Kidney (tissue), 14 donors: ENCODE results near the gene WDR31. TPM values are rescaled to one million over a fixed set of nuclear protein-coding genes. Genes with fewer than 3 reads are reported as not detected.

Experiments
- DNase-seq, 5 donors: peaks; one replicate each; pipeline ENCODE4 v3.0.0-alpha.2; 2013 to 2020
- FAIRE-seq: peaks from 2 replicates; lab custom pipeline; 2012; peaks lifted over from hg19 to GRCh38; lab: Jason Lieb, UNC
- H3K27ac ChIP-seq, 2 donors: one replicate each; pipeline ENCODE4 v1.7.0; 2013; ENCODE audit warnings: low read depth in 2 of 2, low read length in 2 of 2, inconsistent platforms in 1 of 2
- H3K27me3 ChIP-seq: one replicate; pipeline ENCODE4 v1.7.1; 2013; ENCODE audit warnings: low read length, inconsistent platforms; ENCODE audit not compliant: control insufficient read depth, insufficient read depth
- H3K36me3 ChIP-seq, 3 donors: one replicate each; pipeline versions ENCODE4 v1.7.0 to v1.7.1; 2013; ENCODE audit warnings: low read length in 3 of 3, control low read depth in 1 of 3, inconsistent platforms in 1 of 3; ENCODE audit not compliant: insufficient read depth in 3 of 3, control insufficient read depth in 2 of 3
- H3K4me1 ChIP-seq, 3 donors: one replicate each; pipeline versions ENCODE4 v1.7.0 to v1.7.1; 2013; ENCODE audit warnings: low read length in 3 of 3, inconsistent platforms in 1 of 3, low read depth in 1 of 3; ENCODE audit not compliant: control insufficient read depth in 2 of 3, insufficient read depth in 2 of 3
- H3K4me3 ChIP-seq, 3 donors: one replicate each; pipeline versions ENCODE4 v1.7.0 to v1.8.1; 2013; ENCODE audit warnings: low read length in 3 of 3, control low read depth in 1 of 3, inconsistent platforms in 1 of 3
- H3K9ac ChIP-seq, 3 donors: one replicate each; pipeline versions ENCODE4 v1.7.0 to v1.7.1; 2013; ENCODE audit warnings: low read length in 3 of 3, control low read depth in 1 of 3, inconsistent platforms in 1 of 3
- H3K9me3 ChIP-seq, 3 donors: one replicate each; pipeline versions ENCODE4 v1.7.0 to v1.7.1; 2013; ENCODE audit warnings: low read length in 3 of 3, control low read depth in 1 of 3, inconsistent platforms in 1 of 3; ENCODE audit not compliant: control insufficient read depth in 2 of 3, insufficient read depth in 1 of 3
- intact Hi-C: fragments of 100-400 bp; cut with DNase I; formaldehyde crosslinking; loops from one replicate; pipeline ENCODE4 v1.11.1; 2022
- polyA plus RNA-seq: library from polyadenylated mRNA; stranded (reverse); fragments of 350-450 nt; fragmentation: Illumina TruSeq; extraction: RNeasy Lipid Tissue Mini Kit (QIAGEN cat#74804); gene quantifications from one replicate; pipeline ENCODE4 v1.2.3, GENCODE V29; 2014; ENCODE audit warnings: low read depth, low replicate concordance; ENCODE audit not compliant: insufficient read depth
- total RNA-seq: library from RNA; stranded (reverse); fragmentation: NEBNext Ultra II Directional; extraction: Animal tissue kit (Norgen Biotek cat#: 25700); gene quantifications from one replicate; pipeline ENCODE4 v1.2.1, GENCODE V29; 2021
- TF ChIP-seq, protein P1 (sequence below): IDR thresholded peaks from 3 replicates; pipeline ENCODE4 v1.5.1; 2012; ENCODE audit warnings: mild to moderate bottlenecking, moderate library complexity, borderline replicate concordance; ENCODE audit not compliant: insufficient read depth; ENCODE audit errors: extremely low read depth
- donor health status: control.
- donor health status: control.
- donor health status: control.
- donor health status: control.
- donor health status: control.
- donor health status: DM: yes; HTN: yes; CAD: no.
- donor health status: Normal renal cell carcinoma (clear cell type).

The WDR31 gene
- total and polyA plus RNA-seq, 2 donors from 2014 or later: 3.1 to 8.7 TPM

- Histone ChIP-seq H3K9me3 (no peaks in the 10 kb centered on the region), H3K27me3 (no peaks in the 10 kb centered on the region), H3K9ac (no peak overlapping the region), H3K4me1 (no peaks in the 10 kb centered on the region), H3K4me3 (no peak overlapping the region), H3K27ac (no peak overlapping the region), H3K36me3 (peaks cover 2 to 27% (median 3%) of the 10 kb centered on the region in 3 donors)
- intact Hi-C loops: no loop called here
- TF ChIP-seq, protein P1, sequence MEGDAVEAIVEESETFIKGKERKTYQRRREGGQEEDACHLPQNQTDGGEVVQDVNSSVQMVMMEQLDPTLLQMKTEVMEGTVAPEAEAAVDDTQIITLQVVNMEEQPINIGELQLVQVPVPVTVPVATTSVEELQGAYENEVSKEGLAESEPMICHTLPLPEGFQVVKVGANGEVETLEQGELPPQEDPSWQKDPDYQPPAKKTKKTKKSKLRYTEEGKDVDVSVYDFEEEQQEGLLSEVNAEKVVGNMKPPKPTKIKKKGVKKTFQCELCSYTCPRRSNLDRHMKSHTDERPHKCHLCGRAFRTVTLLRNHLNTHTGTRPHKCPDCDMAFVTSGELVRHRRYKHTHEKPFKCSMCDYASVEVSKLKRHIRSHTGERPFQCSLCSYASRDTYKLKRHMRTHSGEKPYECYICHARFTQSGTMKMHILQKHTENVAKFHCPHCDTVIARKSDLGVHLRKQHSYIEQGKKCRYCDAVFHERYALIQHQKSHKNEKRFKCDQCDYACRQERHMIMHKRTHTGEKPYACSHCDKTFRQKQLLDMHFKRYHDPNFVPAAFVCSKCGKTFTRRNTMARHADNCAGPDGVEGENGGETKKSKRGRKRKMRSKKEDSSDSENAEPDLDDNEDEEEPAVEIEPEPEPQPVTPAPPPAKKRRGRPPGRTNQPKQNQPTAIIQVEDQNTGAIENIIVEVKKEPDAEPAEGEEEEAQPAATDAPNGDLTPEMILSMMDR: no peak
- DNase-seq (no peak), FAIRE-seq (no peak)
These were observed 20.0 kb downstream of the WDR31 start for GRCh38 chr9:113320051-113320450.

DNA sequence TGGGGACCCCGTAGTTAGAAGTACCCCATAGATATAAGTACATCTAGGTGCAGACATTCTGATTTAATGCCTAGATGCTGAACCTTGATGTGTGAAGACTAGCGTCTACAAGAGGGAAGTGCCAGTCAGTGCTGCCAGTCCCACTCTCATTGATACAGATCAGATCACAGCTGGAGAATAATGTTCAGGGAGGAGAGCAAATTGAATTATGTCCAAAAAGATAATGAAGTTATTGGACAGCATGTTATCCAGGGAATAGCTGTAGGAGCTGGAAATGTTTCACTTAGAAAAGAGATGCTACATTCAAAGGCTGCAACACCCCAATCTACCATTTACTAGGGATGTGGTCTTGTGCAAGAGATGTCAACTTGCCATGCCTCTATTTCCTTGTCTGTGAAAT, 21.0 kb downstream of the WDR31 start:
- H3K9ac ChIP-seq: no peak overlapping the region
- DNase-seq (no peak), FAIRE-seq (no peak)
- TF ChIP-seq, protein P1: no peak
- H3K4me1 ChIP-seq: no peaks in the 10 kb centered on the region
- no peaks in the 10 kb centered on the region for H3K27me3 ChIP-seq
- no peaks in the 10 kb centered on the region for H3K9me3 ChIP-seq
- no peak overlapping the region for H3K4me3 ChIP-seq
- intact Hi-C loops: no loop called here
- no peak overlapping the region for H3K27ac ChIP-seq
- H3K36me3 ChIP-seq: peaks cover 2 to 27% (median 3%) of the 10 kb centered on the region in 3 donors

GRCh38 chr9:113317777-113318176, 22.3 kb downstream of the WDR31 start:
- Histone ChIP-seq H3K9ac (no peak overlapping the region), H3K4me1 (no peaks in the 10 kb centered on the region), H3K27ac (no peak overlapping the region), H3K9me3 (no peaks in the 10 kb centered on the region), H3K27me3 (no peaks in the 10 kb centered on the region), H3K36me3 (peaks cover 2 to 27% (median 3%) of the 10 kb centered on the region in 3 donors), H3K4me3 (no peak overlapping the region)
- DNase-seq: no peak
- intact Hi-C loops: no loop called here
- no peak for FAIRE-seq
- TF ChIP-seq, protein P1: no peak

DNA sequence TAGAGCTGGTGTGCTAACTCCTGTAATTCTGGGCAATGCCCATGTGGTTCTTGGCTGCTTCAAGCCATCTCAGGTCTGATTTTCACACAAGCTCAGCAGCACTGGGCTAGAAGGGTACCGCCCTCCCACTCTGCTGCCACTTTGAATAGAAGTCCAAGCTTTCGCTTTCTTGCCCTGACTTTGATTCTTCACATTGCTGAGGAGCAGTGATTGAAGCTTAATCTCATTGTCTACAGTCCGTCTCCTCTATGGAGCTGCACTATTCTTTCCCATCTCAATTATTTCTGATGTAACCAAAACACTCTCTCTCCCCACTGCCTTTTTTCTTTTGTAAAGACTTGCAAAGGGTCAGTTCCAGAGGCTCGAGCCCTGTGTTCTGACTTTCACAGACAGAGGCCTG, 24.0 kb downstream of the WDR31 start:
- Histone ChIP-seq H3K9ac (no peak overlapping the region), H3K9me3 (no peaks in the 10 kb centered on the region), H3K27me3 (no peaks in the 10 kb centered on the region), H3K4me3 (no peak overlapping the region), H3K4me1 (no peaks in the 10 kb centered on the region), H3K27ac (no peak overlapping the region), H3K36me3 (peaks cover 0 to 24% (median 3%) of the 10 kb centered on the region in 3 donors)
- DNase-seq (no peak), FAIRE-seq (no peak)
- intact Hi-C loops: no loop called here
- TF ChIP-seq, protein P1: no peak
